H1 (cell line): Measurements from ENCODE around the gene KPNA3. TPM values are rescaled to one million over a fixed set of nuclear protein-coding genes. Genes with fewer than 3 reads are reported as not detected.

Experiments
- CTCF ChIA-PET: fragments of 300-600 bp; sonication (Branson Sonifier 250); formaldehyde crosslinking; loops from one replicate; lab custom pipeline; 2021; ENCODE audit not compliant: partially characterized antibody; lab: Charles Lee
- POLR2A ChIA-PET: fragments of 300-600 bp; sonication (Branson Sonifier 250); formaldehyde crosslinking; loops from one replicate; lab custom pipeline; 2021; ENCODE audit warnings: inconsistent platforms; ENCODE audit not compliant: partially characterized antibody; lab: Charles Lee
- DNase-seq, 2 experiments: peaks; one replicate each; pipeline versions ENCODE4 v3.0.0 to v3.0.0-alpha.2; 2010 to 2022; ENCODE audit warnings: low spot score in 2 of 2, low read depth in 1 of 2, mixed read lengths in 1 of 2
- FAIRE-seq: peaks from 2 replicates; lab custom pipeline; 2011; peaks lifted over from hg19 to GRCh38; lab: Jason Lieb, UNC
- H2AFZ ChIP-seq: 2 replicates; pipeline ENCODE4 v1.8.1; 2012; ENCODE audit warnings: low read length, inconsistent platforms
- H2AK5ac ChIP-seq: 2 replicates; pipeline ENCODE4 v1.6.1; 2013; ENCODE audit warnings: low read depth, low read length
- H2BK120ac ChIP-seq: replicated peaks from 2 replicates; pipeline ENCODE3; 2013; ENCODE audit warnings: low read depth, low read length, inconsistent platforms
- H2BK12ac ChIP-seq: 2 replicates; pipeline ENCODE4 v1.6.1; 2013; ENCODE audit warnings: low read depth, low read length
- H2BK15ac ChIP-seq: 2 replicates; pipeline ENCODE4 v1.6.1; 2013; ENCODE audit warnings: low read length
- H2BK20ac ChIP-seq: 2 replicates; pipeline ENCODE4 v1.6.1; 2013; ENCODE audit warnings: low read length
- H2BK5ac ChIP-seq: 2 replicates; pipeline ENCODE4 v1.6.1; 2013; ENCODE audit warnings: low read depth, low read length
- H3K14ac ChIP-seq: 2 replicates; pipeline ENCODE4 v1.6.1; 2013; ENCODE audit warnings: inconsistent platforms; ENCODE audit not compliant: insufficient read length
- H3K18ac ChIP-seq: 2 replicates; pipeline ENCODE4 v1.6.1; 2013; ENCODE audit warnings: low read length; ENCODE audit errors: extremely low read depth
- H3K23ac ChIP-seq: 2 replicates; pipeline ENCODE4 v1.6.1; 2013; ENCODE audit warnings: inconsistent platforms; ENCODE audit not compliant: insufficient read length
- H3K23me2 ChIP-seq: 2 replicates; pipeline ENCODE4 v1.6.1; 2013; ENCODE audit warnings: low read depth, low read length
- H3K27ac ChIP-seq: 2 replicates; pipeline ENCODE4 v1.6.1; 2011; ENCODE audit warnings: low read depth, low read length, inconsistent platforms
- H3K27me3 ChIP-seq, 4 experiments: replicated peaks in 1 of 4; 1 replicate in 1 of 4; 2 replicates in 3 of 4; pipeline versions ENCODE4 v1.6.1 to v1.8.1; 2011 to 2013; ENCODE audit warnings: low read length in 3 of 4, mild to moderate bottlenecking in 3 of 4, inconsistent platforms in 2 of 4, mixed read lengths in 2 of 4, moderate library complexity in 1 of 4; ENCODE audit not compliant: control insufficient read depth in 3 of 4, insufficient read depth in 3 of 4; ENCODE audit errors: extremely low read depth in 1 of 4
- H3K36me3 ChIP-seq, 4 experiments: 2 replicates each; pipeline versions ENCODE4 v1.6.1 to v1.8.1; 2011 to 2013; ENCODE audit warnings: mild to moderate bottlenecking in 4 of 4, low read length in 3 of 4, moderate library complexity in 2 of 4, control low read depth in 1 of 4, inconsistent platforms in 1 of 4; ENCODE audit not compliant: insufficient read depth in 4 of 4, control insufficient read depth in 2 of 4
- H3K4ac ChIP-seq: replicated peaks from 2 replicates; pipeline ENCODE3; 2013; ENCODE audit warnings: low read length, low read depth, mixed read lengths, inconsistent platforms; ENCODE audit not compliant: insufficient read length
- H3K4me1 ChIP-seq, 4 experiments: replicated peaks in 1 of 4; 1 replicate in 1 of 4; 2 replicates in 3 of 4; pipeline versions ENCODE4 v1.6.1 to v1.8.1; 2011 to 2013; ENCODE audit warnings: low read length in 3 of 4, inconsistent platforms in 2 of 4, mixed read lengths in 1 of 4; ENCODE audit not compliant: insufficient read depth in 4 of 4, control insufficient read depth in 3 of 4
- H3K4me2 ChIP-seq, 2 experiments: 2 replicates each; pipeline versions ENCODE4 v1.6.1 to v1.8.1; 2011 to 2013; ENCODE audit warnings: low read depth in 2 of 2, low read length in 2 of 2, control low read depth in 1 of 2, inconsistent platforms in 1 of 2, mild to moderate bottlenecking in 1 of 2; ENCODE audit not compliant: insufficient read depth in 1 of 2
- H3K4me3 ChIP-seq, 4 experiments: fragments of 200-600, 300-600 bp in 1 of 4; sonication (generic), shearing (Covaris generic), sonication (Bioruptor Twin) in 1 of 4; 2 replicates each; pipeline versions ENCODE4 v1.5.1 to v1.8.1; 2011 to 2016; ENCODE audit warnings: low read length in 4 of 4, low read depth in 3 of 4, control low read depth in 2 of 4, inconsistent platforms in 2 of 4, mild to moderate bottlenecking in 2 of 4, mixed read lengths in 1 of 4, moderate library complexity in 1 of 4; ENCODE audit not compliant: insufficient read depth in 2 of 4; ENCODE audit errors: extremely low read depth in 1 of 4
- H3K56ac ChIP-seq: replicated peaks from 2 replicates; pipeline ENCODE3; 2013; ENCODE audit warnings: low read depth, mild to moderate bottlenecking, mixed read lengths, low read length, inconsistent platforms; ENCODE audit not compliant: insufficient read length
- H3K79me1 ChIP-seq: 2 replicates; pipeline ENCODE4 v1.6.1; 2013; ENCODE audit warnings: low read depth, low read length, control low read depth
- H3K79me2 ChIP-seq, 2 experiments: 2 replicates each; pipeline versions ENCODE4 v1.6.1 to v1.8.1; 2012 to 2013; ENCODE audit warnings: low read length in 2 of 2, mild to moderate bottlenecking in 2 of 2, inconsistent platforms in 1 of 2; ENCODE audit not compliant: insufficient read depth in 2 of 2, control insufficient read depth in 1 of 2
- H3K9ac ChIP-seq, 4 experiments: replicated peaks in 1 of 4; 1 replicate in 1 of 4; 2 replicates in 3 of 4; pipeline versions ENCODE4 v1.6.1 to v1.8.1; 2011 to 2013; ENCODE audit warnings: low read depth in 3 of 4, low read length in 3 of 4, control low read depth in 2 of 4, mild to moderate bottlenecking in 2 of 4, moderate library complexity in 2 of 4, inconsistent platforms in 1 of 4; ENCODE audit errors: extremely low read depth in 1 of 4
- H3K9me3 ChIP-seq, 2 experiments: 2 replicates each; pipeline versions ENCODE4 v1.6.1 to v1.8.1; 2012 to 2013; ENCODE audit warnings: mild to moderate bottlenecking in 2 of 2, moderate library complexity in 2 of 2, control low read depth in 1 of 2, inconsistent platforms in 1 of 2, low read depth in 1 of 2, low read length in 1 of 2, mixed read lengths in 1 of 2; ENCODE audit not compliant: insufficient read depth in 2 of 2
- H4K20me1 ChIP-seq, 2 experiments: replicated peaks in 1 of 2; 2 replicates each; pipeline versions ENCODE3 to v1.8.1; 2011 to 2013; ENCODE audit warnings: inconsistent platforms in 2 of 2, low read length in 2 of 2, mild to moderate bottlenecking in 1 of 2; ENCODE audit not compliant: insufficient read depth in 2 of 2, control insufficient read depth in 1 of 2
- H4K5ac ChIP-seq: 2 replicates; pipeline ENCODE4 v1.6.1; 2013; ENCODE audit warnings: low read length, low read depth, mixed read lengths, inconsistent platforms; ENCODE audit not compliant: insufficient read length
- H4K8ac ChIP-seq: 2 replicates; pipeline ENCODE4 v1.8.0; 2013; ENCODE audit warnings: mild to moderate bottlenecking, moderate library complexity, low read length, inconsistent platforms; ENCODE audit not compliant: insufficient read depth; ENCODE audit errors: extremely low read depth
- H4K91ac ChIP-seq: replicated peaks from 2 replicates; pipeline ENCODE3; 2013; ENCODE audit warnings: low read length, mixed read lengths, inconsistent platforms; ENCODE audit not compliant: insufficient read length
- GABPA ChIP-seq: IDR thresholded peaks from 2 replicates; pipeline ENCODE4 v1.6.1; 2011; ENCODE audit warnings: mild to moderate bottlenecking, low read length, moderate library complexity, borderline replicate concordance; ENCODE audit not compliant: insufficient read depth
- HDAC6 ChIP-seq: IDR thresholded peaks from one replicate; pipeline ENCODE4 v1.7.1; 2012; ENCODE audit warnings: low read depth, mild to moderate bottlenecking, inconsistent platforms, low read length, moderate library complexity
- MAX ChIP-seq: IDR thresholded peaks from 2 replicates; pipeline ENCODE4 v1.6.1; 2012; ENCODE audit warnings: inconsistent platforms
- NANOG ChIP-seq: IDR thresholded peaks from 2 replicates; pipeline ENCODE4 v1.6.1; 2011; ENCODE audit warnings: low read length, low read depth, mild to moderate bottlenecking, inconsistent platforms; ENCODE audit not compliant: insufficient read depth, poor library complexity, severe bottlenecking
- PHF8 ChIP-seq: fragments of 200-600 bp; sonication (generic); conservative IDR thresholded peaks from 2 replicates; pipeline ENCODE4 v1.7.1; 2012; ENCODE audit warnings: low read depth, mild to moderate bottlenecking, inconsistent platforms, low read length, moderate library complexity
- RBBP5 ChIP-seq: IDR thresholded peaks from 2 replicates; pipeline ENCODE4 v1.7.1; 2012; ENCODE audit warnings: low read depth, mild to moderate bottlenecking, inconsistent platforms, low read length, moderate library complexity, borderline replicate concordance
- SAP30 ChIP-seq: fragments of 300-600 bp; sonication (generic); IDR thresholded peaks from 2 replicates; pipeline ENCODE4 v1.7.1; 2012; ENCODE audit warnings: low read length, moderate library complexity, mild to moderate bottlenecking, inconsistent platforms; ENCODE audit not compliant: insufficient read depth, insufficient replicate concordance
- SP1 ChIP-seq: IDR thresholded peaks from 2 replicates; pipeline ENCODE4 v1.6.1; 2011; ENCODE audit warnings: low read depth, low read length
- YY1 ChIP-seq: IDR thresholded peaks from 2 replicates; pipeline ENCODE4 v1.6.1; 2011; ENCODE audit warnings: low read depth, mild to moderate bottlenecking, low read length
- WGBS, 2 experiments: shearing (Covaris generic) in 1 of 2; methylation state at CpG; one replicate each; pipeline versions ENCODE4 v1.1.6 to v1.1.7; 2013 to 2015; ENCODE audit warnings: low lambda C conversion rate in 2 of 2, mixed read lengths in 2 of 2, inconsistent platforms in 1 of 2, low coverage in 1 of 2, missing lambda C conversion rate in 1 of 2; ENCODE audit not compliant: insufficient replicate concordance in 2 of 2, insufficient coverage in 1 of 2, insufficient read length in 1 of 2; ENCODE audit errors: extremely low coverage in 1 of 2, missing lambda C conversion rate in 1 of 2; 5-methylcytosine and 5-hydroxymethylcytosine counted together
- polyA plus RNA-seq, 7 experiments: library from polyadenylated mRNA; depleted of rRNA in 3 of 7; stranded (reverse) in 5 of 7; unstranded in 2 of 7; fragments of >200 nt in 5 of 7; fragments of 200-250 nt in 2 of 7; gene quantifications; 1 replicate in 5 of 7; 2 replicates in 1 of 7; 4 replicates in 1 of 7; pipeline versions ENCODE4 v1.2.1 to v1.2.3, GENCODE V29; 2011 to 2013; ENCODE audit warnings: missing spikeins in 2 of 7, mixed read lengths in 2 of 7
- total RNA-seq: library from RNA; stranded (reverse); fragmentation: NEBNext Ultra II Directional; extraction: Animal tissue kit (Norgen Biotek cat#: 25700); gene quantifications from 2 replicates; pipeline ENCODE4 v1.2.1, GENCODE V29; 2021
- TF ChIP-seq, protein P1 (sequence below): IDR thresholded peaks from 2 replicates; pipeline ENCODE4 v1.6.1; 2012; ENCODE audit warnings: low read length, inconsistent platforms

KPNA3 gene
- total and polyA plus RNA-seq, 2 of the 8 experiments (the other 6 are each of a cell fraction or from before 2014, with no cell fraction given): 21.4 to 63.2 TPM

GRCh38 chr13:49841964-49842363, 49.5 kb upstream of the KPNA3 start:
- Histone ChIP-seq H3K9ac (no peak overlapping the region), H2BK5ac (no peak overlapping the region), H3K4me2 (no peak overlapping the region), H2BK15ac (no peak overlapping the region), H3K79me2 (no peaks in the 10 kb centered on the region), H3K9me3 (no peaks in the 10 kb centered on the region), H3K23ac (no peak overlapping the region), H3K56ac (no peak overlapping the region), H2AFZ (no peak overlapping the region), H4K8ac (no peak overlapping the region), H3K14ac (no peak overlapping the region), H2BK120ac (no peak overlapping the region), H3K4me3 (no peak overlapping the region), H4K91ac (no peak overlapping the region), H2BK12ac (no peak overlapping the region), H2BK20ac (no peak overlapping the region), H3K27ac (no peak overlapping the region), H3K23me2 (no peaks in the 10 kb centered on the region), H3K4ac (no peak overlapping the region), H3K27me3 (no peaks in the 10 kb centered on the region), H3K36me3 (no peaks in the 10 kb centered on the region), H3K79me1 (no peaks in the 10 kb centered on the region), H3K4me1 (peaks cover 0 to 6% (median 0%) of the 10 kb centered on the region in 4 experiments; a peak in 2 of 7 replicates), H4K5ac (no peak overlapping the region)
- POLR2A ChIA-PET: interaction anchor here (1.0 to 2.3 kb wide), 2 partner anchors 24 to 49 kb away, joined by 3 to 12 read pairs; no protein-coding TSS in a partner anchor
- WGBS, 2 experiments: 66% methylated on average over 2 of the region's 2 CpGs; no CpG with 5 or more reads in 1 of the 2 experiments
- DNase-seq (no peak), FAIRE-seq (no peak)
- CTCF ChIA-PET: interaction anchor here (1.7 to 2.5 kb wide), 2 partner anchors 172 to 193 kb away, joined by 4 to 5 read pairs; no protein-coding TSS in a partner anchor
- TF ChIP-seq GABPA (no peak), PHF8 (no peak), YY1 (no peak), SAP30 (no peak), MAX (no peak), RBBP5 (no peak), NANOG (no peak), SP1 (no peak), HDAC6 (no peak)
- TF ChIP-seq, protein P1, sequence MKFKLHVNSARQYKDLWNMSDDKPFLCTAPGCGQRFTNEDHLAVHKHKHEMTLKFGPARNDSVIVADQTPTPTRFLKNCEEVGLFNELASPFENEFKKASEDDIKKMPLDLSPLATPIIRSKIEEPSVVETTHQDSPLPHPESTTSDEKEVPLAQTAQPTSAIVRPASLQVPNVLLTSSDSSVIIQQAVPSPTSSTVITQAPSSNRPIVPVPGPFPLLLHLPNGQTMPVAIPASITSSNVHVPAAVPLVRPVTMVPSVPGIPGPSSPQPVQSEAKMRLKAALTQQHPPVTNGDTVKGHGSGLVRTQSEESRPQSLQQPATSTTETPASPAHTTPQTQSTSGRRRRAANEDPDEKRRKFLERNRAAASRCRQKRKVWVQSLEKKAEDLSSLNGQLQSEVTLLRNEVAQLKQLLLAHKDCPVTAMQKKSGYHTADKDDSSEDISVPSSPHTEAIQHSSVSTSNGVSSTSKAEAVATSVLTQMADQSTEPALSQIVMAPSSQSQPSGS: no peak
- TF ChIP-seq, all 59 proteins: peak for 0
- H4K20me1 ChIP-seq: no peaks in the 10 kb centered on the region
- no peak overlapping the region for H2AK5ac ChIP-seq
- H3K18ac ChIP-seq: no peak overlapping the region
